H1 (cell line): Measurements from ENCODE around the gene FHIT. TPM values are rescaled to one million over a fixed set of nuclear protein-coding genes. Genes with fewer than 3 reads are reported as not detected.

Experiments used
- CTCF ChIA-PET: fragments of 300-600 bp; sonication (Branson Sonifier 250); formaldehyde crosslinking; loops from one replicate; lab custom pipeline; 2021; ENCODE audit not compliant: partially characterized antibody; lab: Charles Lee
- POLR2A ChIA-PET: fragments of 300-600 bp; sonication (Branson Sonifier 250); formaldehyde crosslinking; loops from one replicate; lab custom pipeline; 2021; ENCODE audit warnings: inconsistent platforms; ENCODE audit not compliant: partially characterized antibody; lab: Charles Lee
- DNase-seq, 2 experiments: peaks; one replicate each; pipeline versions ENCODE4 v3.0.0 to v3.0.0-alpha.2; 2010 to 2022; ENCODE audit warnings: low spot score in 2 of 2, low read depth in 1 of 2, mixed read lengths in 1 of 2
- FAIRE-seq: peaks from 2 replicates; lab custom pipeline; 2011; peaks lifted over from hg19 to GRCh38; lab: Jason Lieb, UNC
- H2AFZ ChIP-seq: 2 replicates; pipeline ENCODE4 v1.8.1; 2012; ENCODE audit warnings: low read length, inconsistent platforms
- H2AK5ac ChIP-seq: 2 replicates; pipeline ENCODE4 v1.6.1; 2013; ENCODE audit warnings: low read depth, low read length
- H2BK120ac ChIP-seq: replicated peaks from 2 replicates; pipeline ENCODE3; 2013; ENCODE audit warnings: low read depth, low read length, inconsistent platforms
- H2BK12ac ChIP-seq: 2 replicates; pipeline ENCODE4 v1.6.1; 2013; ENCODE audit warnings: low read depth, low read length
- H2BK15ac ChIP-seq: 2 replicates; pipeline ENCODE4 v1.6.1; 2013; ENCODE audit warnings: low read length
- H2BK20ac ChIP-seq: 2 replicates; pipeline ENCODE4 v1.6.1; 2013; ENCODE audit warnings: low read length
- H2BK5ac ChIP-seq: 2 replicates; pipeline ENCODE4 v1.6.1; 2013; ENCODE audit warnings: low read depth, low read length
- H3K14ac ChIP-seq: 2 replicates; pipeline ENCODE4 v1.6.1; 2013; ENCODE audit warnings: inconsistent platforms; ENCODE audit not compliant: insufficient read length
- H3K18ac ChIP-seq: 2 replicates; pipeline ENCODE4 v1.6.1; 2013; ENCODE audit warnings: low read length; ENCODE audit errors: extremely low read depth
- H3K23ac ChIP-seq: 2 replicates; pipeline ENCODE4 v1.6.1; 2013; ENCODE audit warnings: inconsistent platforms; ENCODE audit not compliant: insufficient read length
- H3K23me2 ChIP-seq: 2 replicates; pipeline ENCODE4 v1.6.1; 2013; ENCODE audit warnings: low read depth, low read length
- H3K27ac ChIP-seq: 2 replicates; pipeline ENCODE4 v1.6.1; 2011; ENCODE audit warnings: low read depth, low read length, inconsistent platforms
- H3K27me3 ChIP-seq, 4 experiments: replicated peaks in 1 of 4; 1 replicate in 1 of 4; 2 replicates in 3 of 4; pipeline versions ENCODE4 v1.6.1 to v1.8.1; 2011 to 2013; ENCODE audit warnings: low read length in 3 of 4, mild to moderate bottlenecking in 3 of 4, inconsistent platforms in 2 of 4, mixed read lengths in 2 of 4, moderate library complexity in 1 of 4; ENCODE audit not compliant: control insufficient read depth in 3 of 4, insufficient read depth in 3 of 4; ENCODE audit errors: extremely low read depth in 1 of 4
- H3K36me3 ChIP-seq, 4 experiments: 2 replicates each; pipeline versions ENCODE4 v1.6.1 to v1.8.1; 2011 to 2013; ENCODE audit warnings: mild to moderate bottlenecking in 4 of 4, low read length in 3 of 4, moderate library complexity in 2 of 4, control low read depth in 1 of 4, inconsistent platforms in 1 of 4; ENCODE audit not compliant: insufficient read depth in 4 of 4, control insufficient read depth in 2 of 4
- H3K4ac ChIP-seq: replicated peaks from 2 replicates; pipeline ENCODE3; 2013; ENCODE audit warnings: low read length, low read depth, mixed read lengths, inconsistent platforms; ENCODE audit not compliant: insufficient read length
- H3K4me1 ChIP-seq, 4 experiments: replicated peaks in 1 of 4; 1 replicate in 1 of 4; 2 replicates in 3 of 4; pipeline versions ENCODE4 v1.6.1 to v1.8.1; 2011 to 2013; ENCODE audit warnings: low read length in 3 of 4, inconsistent platforms in 2 of 4, mixed read lengths in 1 of 4; ENCODE audit not compliant: insufficient read depth in 4 of 4, control insufficient read depth in 3 of 4
- H3K4me2 ChIP-seq, 2 experiments: 2 replicates each; pipeline versions ENCODE4 v1.6.1 to v1.8.1; 2011 to 2013; ENCODE audit warnings: low read depth in 2 of 2, low read length in 2 of 2, control low read depth in 1 of 2, inconsistent platforms in 1 of 2, mild to moderate bottlenecking in 1 of 2; ENCODE audit not compliant: insufficient read depth in 1 of 2
- H3K4me3 ChIP-seq, 4 experiments: fragments of 200-600, 300-600 bp in 1 of 4; sonication (generic), shearing (Covaris generic), sonication (Bioruptor Twin) in 1 of 4; 2 replicates each; pipeline versions ENCODE4 v1.5.1 to v1.8.1; 2011 to 2016; ENCODE audit warnings: low read length in 4 of 4, low read depth in 3 of 4, control low read depth in 2 of 4, inconsistent platforms in 2 of 4, mild to moderate bottlenecking in 2 of 4, mixed read lengths in 1 of 4, moderate library complexity in 1 of 4; ENCODE audit not compliant: insufficient read depth in 2 of 4; ENCODE audit errors: extremely low read depth in 1 of 4
- H3K56ac ChIP-seq: replicated peaks from 2 replicates; pipeline ENCODE3; 2013; ENCODE audit warnings: low read depth, mild to moderate bottlenecking, mixed read lengths, low read length, inconsistent platforms; ENCODE audit not compliant: insufficient read length
- H3K79me1 ChIP-seq: 2 replicates; pipeline ENCODE4 v1.6.1; 2013; ENCODE audit warnings: low read depth, low read length, control low read depth
- H3K79me2 ChIP-seq, 2 experiments: 2 replicates each; pipeline versions ENCODE4 v1.6.1 to v1.8.1; 2012 to 2013; ENCODE audit warnings: low read length in 2 of 2, mild to moderate bottlenecking in 2 of 2, inconsistent platforms in 1 of 2; ENCODE audit not compliant: insufficient read depth in 2 of 2, control insufficient read depth in 1 of 2
- H3K9ac ChIP-seq, 4 experiments: replicated peaks in 1 of 4; 1 replicate in 1 of 4; 2 replicates in 3 of 4; pipeline versions ENCODE4 v1.6.1 to v1.8.1; 2011 to 2013; ENCODE audit warnings: low read depth in 3 of 4, low read length in 3 of 4, control low read depth in 2 of 4, mild to moderate bottlenecking in 2 of 4, moderate library complexity in 2 of 4, inconsistent platforms in 1 of 4; ENCODE audit errors: extremely low read depth in 1 of 4
- H3K9me3 ChIP-seq, 2 experiments: 2 replicates each; pipeline versions ENCODE4 v1.6.1 to v1.8.1; 2012 to 2013; ENCODE audit warnings: mild to moderate bottlenecking in 2 of 2, moderate library complexity in 2 of 2, control low read depth in 1 of 2, inconsistent platforms in 1 of 2, low read depth in 1 of 2, low read length in 1 of 2, mixed read lengths in 1 of 2; ENCODE audit not compliant: insufficient read depth in 2 of 2
- H4K20me1 ChIP-seq, 2 experiments: replicated peaks in 1 of 2; 2 replicates each; pipeline versions ENCODE3 to v1.8.1; 2011 to 2013; ENCODE audit warnings: inconsistent platforms in 2 of 2, low read length in 2 of 2, mild to moderate bottlenecking in 1 of 2; ENCODE audit not compliant: insufficient read depth in 2 of 2, control insufficient read depth in 1 of 2
- H4K5ac ChIP-seq: 2 replicates; pipeline ENCODE4 v1.6.1; 2013; ENCODE audit warnings: low read length, low read depth, mixed read lengths, inconsistent platforms; ENCODE audit not compliant: insufficient read length
- H4K8ac ChIP-seq: 2 replicates; pipeline ENCODE4 v1.8.0; 2013; ENCODE audit warnings: mild to moderate bottlenecking, moderate library complexity, low read length, inconsistent platforms; ENCODE audit not compliant: insufficient read depth; ENCODE audit errors: extremely low read depth
- H4K91ac ChIP-seq: replicated peaks from 2 replicates; pipeline ENCODE3; 2013; ENCODE audit warnings: low read length, mixed read lengths, inconsistent platforms; ENCODE audit not compliant: insufficient read length
- BCL11A ChIP-seq, 2 experiments: IDR thresholded peaks; one replicate each; pipeline ENCODE4 v1.6.1; 2011; ENCODE audit warnings: low read depth in 2 of 2, low read length in 2 of 2, mild to moderate bottlenecking in 2 of 2
- BRCA1 ChIP-seq: IDR thresholded peaks from 2 replicates; pipeline ENCODE4 v1.6.1; 2012; ENCODE audit warnings: low read depth, low read length, improper control_type of control experiment
- CBX5 ChIP-seq: fragments of 300-800, 300-1000 bp; sonication (generic); IDR thresholded peaks from 2 replicates; pipeline ENCODE4 v1.7.1; 2016; ENCODE audit warnings: antibody characterized with exemption, low read length, low read depth
- CHD1 ChIP-seq: IDR thresholded peaks from 2 replicates; pipeline ENCODE4 v1.6.1; 2012; ENCODE audit warnings: low read depth, low read length, improper control_type of control experiment
- CTBP2 ChIP-seq: IDR thresholded peaks from 2 replicates; pipeline ENCODE4 v1.7.0; 2011; ENCODE audit warnings: borderline replicate concordance, mild to moderate bottlenecking, moderate library complexity, mixed read lengths, low read length; ENCODE audit not compliant: insufficient read depth, insufficient read length
- KDM1A ChIP-seq: fragments of 200-600, 300-600 bp; sonication (generic); IDR thresholded peaks from 2 replicates; pipeline ENCODE4 v1.7.1; 2016; ENCODE audit warnings: mild to moderate bottlenecking, low read length, borderline replicate concordance
- KDM5A ChIP-seq: fragments of 200-600 bp; IDR thresholded peaks from 2 replicates; pipeline ENCODE4 v1.7.1; 2012; ENCODE audit warnings: mild to moderate bottlenecking, low read length, inconsistent platforms, mixed read lengths
- POLR2A ChIP-seq, 2 experiments: IDR thresholded peaks; 1 replicate in 1 of 2; 2 replicates in 1 of 2; pipeline ENCODE4 v1.6.1; 2011; ENCODE audit warnings: low read depth in 2 of 2, low read length in 2 of 2, mild to moderate bottlenecking in 2 of 2; ENCODE audit errors: control extremely low read depth in 1 of 2
- POLR2AphosphoS5 ChIP-seq: IDR thresholded peaks from 2 replicates; pipeline ENCODE4 v1.6.1; 2011; ENCODE audit warnings: low read depth, low read length
- RAD21 ChIP-seq, 2 experiments: IDR thresholded peaks in 1 of 2; conservative IDR thresholded peaks in 1 of 2; 2 replicates each; pipeline ENCODE4 v1.6.1; 2011; ENCODE audit warnings: low read depth in 2 of 2, low read length in 2 of 2, improper control_type of control experiment in 1 of 2, inconsistent platforms in 1 of 2, mild to moderate bottlenecking in 1 of 2, moderate library complexity in 1 of 2
- SP4 ChIP-seq: IDR thresholded peaks from 2 replicates; pipeline ENCODE4 v1.6.1; 2012; ENCODE audit warnings: low read length, inconsistent platforms
- TAF1 ChIP-seq: IDR thresholded peaks from 2 replicates; pipeline ENCODE4 v1.6.1; 2011; ENCODE audit warnings: mild to moderate bottlenecking, low read depth, low read length
- TEAD4 ChIP-seq: IDR thresholded peaks from 2 replicates; pipeline ENCODE4 v1.6.1; 2012; ENCODE audit warnings: low read depth, low read length, inconsistent platforms, mixed read lengths
- WGBS, 2 experiments: shearing (Covaris generic) in 1 of 2; methylation state at CpG; one replicate each; pipeline versions ENCODE4 v1.1.6 to v1.1.7; 2013 to 2015; ENCODE audit warnings: low lambda C conversion rate in 2 of 2, mixed read lengths in 2 of 2, inconsistent platforms in 1 of 2, low coverage in 1 of 2, missing lambda C conversion rate in 1 of 2; ENCODE audit not compliant: insufficient replicate concordance in 2 of 2, insufficient coverage in 1 of 2, insufficient read length in 1 of 2; ENCODE audit errors: extremely low coverage in 1 of 2, missing lambda C conversion rate in 1 of 2; 5-methylcytosine and 5-hydroxymethylcytosine counted together
- polyA plus RNA-seq, 7 experiments: library from polyadenylated mRNA; depleted of rRNA in 3 of 7; stranded (reverse) in 5 of 7; unstranded in 2 of 7; fragments of >200 nt in 5 of 7; fragments of 200-250 nt in 2 of 7; gene quantifications; 1 replicate in 5 of 7; 2 replicates in 1 of 7; 4 replicates in 1 of 7; pipeline versions ENCODE4 v1.2.1 to v1.2.3, GENCODE V29; 2011 to 2013; ENCODE audit warnings: missing spikeins in 2 of 7, mixed read lengths in 2 of 7
- total RNA-seq: library from RNA; stranded (reverse); fragmentation: NEBNext Ultra II Directional; extraction: Animal tissue kit (Norgen Biotek cat#: 25700); gene quantifications from 2 replicates; pipeline ENCODE4 v1.2.1, GENCODE V29; 2021
- TF ChIP-seq, protein P1 (sequence below): IDR thresholded peaks from 2 replicates; pipeline ENCODE4 v1.6.1; 2012; ENCODE audit warnings: inconsistent platforms

FHIT gene
- total and polyA plus RNA-seq, 2 of the 8 experiments (the other 6 are each of a cell fraction or from before 2014, with no cell fraction given), result 1.2 to 3.2 TPM

DNA sequence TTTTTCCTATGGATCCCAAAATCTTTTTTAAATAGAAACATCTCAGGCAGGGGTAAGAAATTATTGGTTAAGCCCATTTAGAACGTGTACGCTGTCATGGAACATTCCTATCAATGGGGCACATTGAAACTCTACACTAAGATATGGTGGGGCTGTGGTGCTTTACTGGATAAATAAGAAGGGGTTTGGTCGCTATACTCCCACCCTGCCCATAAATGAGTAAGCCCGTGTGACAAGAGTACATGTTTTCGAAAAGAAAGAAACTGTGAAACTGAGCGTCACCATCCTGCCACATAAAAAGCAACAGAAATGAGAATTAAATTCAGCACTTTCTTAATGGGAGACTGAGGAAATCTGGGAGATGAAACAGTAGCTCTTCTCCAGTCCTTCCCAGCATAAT, 1271.7 kb downstream of the FHIT start:
- Histone ChIP-seq H3K9ac (no peak overlapping the region), H3K4me1 (no peaks in the 10 kb centered on the region), H3K27ac (no peak overlapping the region), H3K36me3 (no peaks in the 10 kb centered on the region), H3K18ac (no peak overlapping the region), H2BK120ac (no peak overlapping the region), H2BK5ac (no peak overlapping the region), H3K23me2 (no peaks in the 10 kb centered on the region), H3K56ac (no peak overlapping the region), H2BK12ac (no peak overlapping the region), H3K14ac (no peak overlapping the region), H3K79me1 (no peaks in the 10 kb centered on the region), H3K23ac (no peak overlapping the region), H4K91ac (no peak overlapping the region), H4K5ac (no peak overlapping the region), H3K27me3 (no peaks in the 10 kb centered on the region), H4K20me1 (no peaks in the 10 kb centered on the region), H2BK20ac (no peak overlapping the region), H2AK5ac (no peak overlapping the region), H2BK15ac (no peak overlapping the region), H4K8ac (no peak overlapping the region), H2AFZ (no peak overlapping the region), H3K4me3 (no peak overlapping the region), H3K4me2 (no peak overlapping the region), H3K79me2 (no peaks in the 10 kb centered on the region), H3K4ac (no peak overlapping the region), H3K9me3 (no peaks in the 10 kb centered on the region)
- WGBS, 2 experiments, result 90% methylated on average over 6 of the region's 6 CpGs; no CpG with 5 or more reads in 1 of the 2 experiments
- CTCF ChIA-PET, result interaction anchor here (1.6 kb wide), 1 partner anchor 12 kb away, joined by 4 read pairs; no protein-coding TSS in a partner anchor
- no peak for DNase-seq
- TF ChIP-seq SP4 (no peak), CBX5 (no peak), POLR2AphosphoS5 (no peak), CTBP2 (no peak), TAF1 (no peak), RAD21 (IDR thresholded peaks at IDR 0.05 in 1 of 2, conservative IDR thresholded peaks at IDR 0.05 in 1 of 2; ENCODE audit: low read depth in 2 of 2, low read length in 2 of 2) (no peak), TEAD4 (no peak), KDM1A (no peak), POLR2A (IDR thresholded peaks at IDR 0.05; ENCODE audit: control extremely low read depth in 1 of 2, low read depth in 2 of 2, low read length in 2 of 2) (no peak), KDM5A (no peak), CHD1 (no peak), BRCA1 (no peak), BCL11A (IDR thresholded peaks at IDR 0.05; ENCODE audit: low read depth in 2 of 2, low read length in 2 of 2) (no peak)
- TF ChIP-seq, protein P1, sequence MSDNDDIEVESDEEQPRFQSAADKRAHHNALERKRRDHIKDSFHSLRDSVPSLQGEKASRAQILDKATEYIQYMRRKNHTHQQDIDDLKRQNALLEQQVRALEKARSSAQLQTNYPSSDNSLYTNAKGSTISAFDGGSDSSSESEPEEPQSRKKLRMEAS, result no peak
- POLR2A ChIA-PET, result no interaction called here
- FAIRE-seq, result no peak
